C4-2B (cell line): Measurements from ENCODE around the gene PRKAG3.

Source experiments
- CTCF ChIP-seq: fragments of 450-650 bp; conservative IDR thresholded peaks from 2 replicates; pipeline ENCODE4 v1.5.1; 2017; ENCODE audit warnings: mild to moderate bottlenecking
- ZFX ChIP-seq: fragments of 450-650 bp; IDR thresholded peaks from 2 replicates; pipeline ENCODE4 v1.6.1; 2017

GRCh38 chr2:218815649-218816048, 16.0 kb downstream of the PRKAG3 start:
- TF ChIP-seq CTCF (no peak), ZFX (no peak)
